ENCODE data around the gene NECAP2.

GRCh38 chr1:16438924-16439323 is 1.6 kb upstream of the NECAP2 start:
- no peak for TF ChIP-seq CTCF (IDR thresholded peaks at IDR 0.05; ENCODE audit: insufficient read depth, low read length, poor library complexity, severe bottlenecking)
- TF ChIP-seq EZH2phosphoT487 (conservative IDR thresholded peaks at IDR 0.05; ENCODE audit: low read length): no peak

Measured in SU-DHL-6 (cell line).